IMR-90 (cell line): ENCODE results near the gene LIMS1.
"Not testable (repeated sequence)": the region's sequence is repeated elsewhere in the genome, so short reads cannot be mapped to it uniquely, and the experiment has no call there.

Experiments used
- BHLHE40 ChIP-seq: fragments of 150-350 bp; IDR thresholded peaks from 2 replicates; pipeline ENCODE4 v1.6.1; 2016; ENCODE audit warnings: mild to moderate bottlenecking, low read depth, low read length
- CHD1 ChIP-seq: IDR thresholded peaks from 2 replicates; pipeline ENCODE4 v1.6.1; 2012; ENCODE audit warnings: low read depth, low read length, improper control_type of control experiment
- MAFK ChIP-seq: IDR thresholded peaks from 2 replicates; pipeline ENCODE4 v1.6.1; 2012; ENCODE audit warnings: low read depth, low read length, improper control_type of control experiment
- MXI1 ChIP-seq: IDR thresholded peaks from 2 replicates; pipeline ENCODE4 v1.6.1; 2012; ENCODE audit warnings: low read depth, mild to moderate bottlenecking, low read length, moderate library complexity, borderline replicate concordance
- NFE2L2 ChIP-seq: fragments of 150-350 bp; IDR thresholded peaks from 2 replicates; pipeline ENCODE4 v1.6.1; 2016; ENCODE audit warnings: low read depth, mild to moderate bottlenecking, low read length
- POLR2A ChIP-seq: IDR thresholded peaks from 2 replicates; pipeline ENCODE4 v1.6.1; 2012; ENCODE audit warnings: mild to moderate bottlenecking, low read depth, low read length
- RAD21 ChIP-seq: IDR thresholded peaks from 2 replicates; pipeline ENCODE4 v1.6.1; 2012; ENCODE audit warnings: low read length, improper control_type of control experiment
- RCOR1 ChIP-seq: IDR thresholded peaks from 2 replicates; pipeline ENCODE4 v1.6.1; 2012; ENCODE audit warnings: mild to moderate bottlenecking, low read length, improper control_type of control experiment; ENCODE audit not compliant: insufficient replicate concordance
- USF2 ChIP-seq: fragments of 150-350 bp; IDR thresholded peaks from 2 replicates; pipeline ENCODE4 v1.6.1; 2017; ENCODE audit warnings: mild to moderate bottlenecking, antibody characterized with exemption, low read length, low read depth
- TF ChIP-seq, protein P1 (sequence below): conservative IDR thresholded peaks from 2 replicates; pipeline ENCODE4 v1.5.1; 2012; ENCODE audit warnings: mild to moderate bottlenecking, low read depth, low read length, improper control_type of control experiment

DNA sequence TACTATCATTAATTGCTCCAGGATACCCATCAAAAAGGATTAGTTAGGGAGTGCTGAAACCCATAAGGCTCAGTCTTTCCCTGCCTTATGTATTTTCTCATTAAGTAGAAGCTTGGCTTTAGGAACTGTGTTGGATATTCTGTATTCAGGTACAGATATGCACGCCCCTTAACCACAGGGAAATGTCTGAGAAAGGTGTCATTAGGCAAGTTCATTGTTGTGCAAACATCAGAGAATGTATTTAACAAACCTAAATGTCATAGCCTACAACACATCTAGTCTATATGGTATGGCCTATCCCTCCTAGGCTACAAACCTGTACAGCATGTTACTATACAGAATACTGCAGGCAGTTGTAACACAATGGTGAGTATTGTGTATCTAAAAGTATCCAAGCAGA, 130.7 kb downstream of the LIMS1 start:
- not testable (repeated sequence) for TF ChIP-seq USF2, MXI1, RAD21, POLR2A, MAFK, CHD1, RCOR1, BHLHE40, NFE2L2
- TF ChIP-seq, protein P1, sequence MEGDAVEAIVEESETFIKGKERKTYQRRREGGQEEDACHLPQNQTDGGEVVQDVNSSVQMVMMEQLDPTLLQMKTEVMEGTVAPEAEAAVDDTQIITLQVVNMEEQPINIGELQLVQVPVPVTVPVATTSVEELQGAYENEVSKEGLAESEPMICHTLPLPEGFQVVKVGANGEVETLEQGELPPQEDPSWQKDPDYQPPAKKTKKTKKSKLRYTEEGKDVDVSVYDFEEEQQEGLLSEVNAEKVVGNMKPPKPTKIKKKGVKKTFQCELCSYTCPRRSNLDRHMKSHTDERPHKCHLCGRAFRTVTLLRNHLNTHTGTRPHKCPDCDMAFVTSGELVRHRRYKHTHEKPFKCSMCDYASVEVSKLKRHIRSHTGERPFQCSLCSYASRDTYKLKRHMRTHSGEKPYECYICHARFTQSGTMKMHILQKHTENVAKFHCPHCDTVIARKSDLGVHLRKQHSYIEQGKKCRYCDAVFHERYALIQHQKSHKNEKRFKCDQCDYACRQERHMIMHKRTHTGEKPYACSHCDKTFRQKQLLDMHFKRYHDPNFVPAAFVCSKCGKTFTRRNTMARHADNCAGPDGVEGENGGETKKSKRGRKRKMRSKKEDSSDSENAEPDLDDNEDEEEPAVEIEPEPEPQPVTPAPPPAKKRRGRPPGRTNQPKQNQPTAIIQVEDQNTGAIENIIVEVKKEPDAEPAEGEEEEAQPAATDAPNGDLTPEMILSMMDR = not testable (repeated sequence)
